UCSD-AML1 (cell line): ENCODE data around the gene TMEM132E.

Experiments
- DNase-seq: peaks from one replicate; lab custom pipeline; 2025; ENCODE audit not compliant: unreplicated experiment; lab: John Stamatoyannopoulos, UW

TMEM132E gene

GRCh38 chr17:34596920-34597319 is 17.5 kb downstream of the TMEM132E start:
- DNase-seq, result no peak

GRCh38 chr17:34598161-34598776 is 18.9 kb downstream of the TMEM132E start:
- DNase-seq, result no peak

DNA sequence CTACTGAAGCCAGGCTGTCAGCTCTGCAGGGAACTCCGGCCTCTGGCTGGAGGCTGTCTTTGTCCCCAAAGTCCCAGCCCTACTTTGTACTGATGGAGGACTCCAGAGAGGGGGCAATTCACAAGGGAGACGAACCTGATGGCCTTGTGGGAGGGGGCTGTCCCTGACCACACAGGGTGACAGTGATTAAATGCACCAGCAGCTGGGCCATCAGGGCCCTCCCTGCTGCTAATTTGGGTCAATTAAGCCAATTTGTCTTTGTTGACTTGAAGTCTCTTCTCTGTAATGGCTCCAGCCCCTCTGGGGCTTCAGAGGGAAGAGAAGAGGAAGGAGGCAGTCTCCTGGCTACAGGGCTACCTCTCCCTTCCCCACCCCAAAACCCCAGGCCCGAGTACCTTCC is 22.0 kb downstream of the TMEM132E start:
- DNase-seq, result no peak

DNA sequence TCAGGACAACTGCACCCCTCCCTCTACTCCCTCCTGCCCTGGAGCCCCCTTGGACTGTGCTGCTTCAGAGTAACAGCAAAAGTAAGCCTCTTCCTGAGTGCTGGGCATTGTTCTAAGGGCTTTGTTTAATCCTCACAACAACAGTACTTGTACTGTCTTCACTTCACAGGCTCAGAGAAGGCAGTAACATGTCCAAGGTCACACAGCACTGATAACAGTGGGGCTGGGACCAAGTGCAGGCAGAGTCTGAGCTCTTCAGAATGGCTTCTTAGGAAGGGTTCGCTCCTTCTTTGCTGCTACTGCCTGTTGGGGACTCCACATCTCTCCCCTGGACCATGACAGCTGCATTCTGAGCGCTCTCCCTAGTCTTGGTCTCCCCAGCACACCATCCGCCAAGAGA is 24.6 kb downstream of the TMEM132E start:
- DNase-seq, result no peak

GRCh38 chr17:34606763-34607162 is 27.4 kb downstream of the TMEM132E start:
- DNase-seq, result no peak

- DNase-seq, result no peak
Observed at GRCh38 chr17:34607917-34608316, 28.5 kb downstream of the TMEM132E start.

GRCh38 chr17:34609210-34609609 is 29.8 kb downstream of the TMEM132E start:
- no peak for DNase-seq

- no peak for DNase-seq
Observed at GRCh38 chr17:34610039-34610438, 30.7 kb downstream of the TMEM132E start.

- no peak for DNase-seq
Observed at GRCh38 chr17:34610506-34610905, 31.1 kb downstream of the TMEM132E start.

DNA sequence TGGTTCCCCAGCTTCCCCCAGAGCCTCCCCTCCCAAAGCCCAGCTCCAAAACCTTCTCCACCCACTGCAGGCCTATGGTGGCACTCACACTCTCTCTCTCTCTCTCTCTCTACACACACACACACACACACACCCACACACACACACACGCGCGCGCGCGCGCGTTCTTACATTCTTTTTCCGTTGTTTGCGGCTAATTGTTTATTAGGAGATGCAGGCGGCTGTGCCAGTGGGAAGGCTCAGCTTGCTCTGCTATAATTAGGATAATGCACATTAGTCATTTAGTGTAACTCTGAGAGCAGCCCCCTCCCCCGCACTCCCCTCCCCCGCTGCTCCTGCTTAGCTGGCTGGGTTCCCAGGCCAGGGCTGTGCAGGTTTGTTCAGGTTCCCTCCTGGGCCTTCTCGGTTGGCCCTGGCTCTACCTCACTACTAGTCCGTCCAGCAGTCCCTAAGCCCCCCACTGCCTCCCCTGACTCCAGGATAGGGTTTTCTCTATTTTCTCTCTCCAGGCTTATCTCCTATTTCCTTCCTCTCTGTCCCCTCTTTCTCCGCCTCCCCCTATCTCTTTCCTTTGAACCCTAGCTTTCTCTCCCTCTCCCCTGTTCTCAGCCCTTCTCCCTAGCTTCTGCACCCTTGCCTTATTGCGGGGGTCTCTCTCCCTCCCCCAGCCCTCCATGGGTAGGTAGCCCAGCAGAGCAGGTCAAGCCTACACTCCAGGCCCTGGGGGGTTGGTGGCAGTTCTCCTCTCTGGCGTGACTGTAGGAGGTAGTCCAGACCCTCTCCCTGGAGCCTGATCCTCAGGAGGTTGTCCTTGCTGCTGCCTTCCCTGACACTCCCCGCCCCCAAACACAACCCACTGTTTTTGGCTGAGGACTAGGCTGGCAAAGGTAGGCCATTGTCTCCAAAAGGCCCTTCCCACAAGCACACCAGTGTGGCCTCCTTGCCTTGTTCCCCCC is 34.0 kb downstream of the TMEM132E start:
- DNase-seq, result no peak

DNA sequence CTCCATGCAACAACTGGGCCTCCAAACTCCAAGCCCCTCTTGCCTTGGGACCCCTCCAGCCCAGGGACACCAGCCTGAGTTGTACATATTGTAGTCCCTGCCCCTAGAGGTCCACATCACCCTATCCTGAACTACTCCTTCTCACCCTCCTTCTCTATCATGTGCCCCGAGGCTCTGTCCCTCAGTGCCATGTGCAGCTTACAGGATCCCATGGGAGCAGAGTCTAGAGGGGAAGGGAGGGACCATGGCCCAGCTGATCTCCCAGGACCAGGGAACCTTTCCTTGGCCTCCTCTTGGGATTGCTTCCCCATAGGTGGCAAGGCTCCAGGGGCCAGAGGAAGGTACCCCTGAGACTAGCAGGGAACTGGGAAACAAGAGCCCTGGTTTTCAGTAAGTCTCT is 35.3 kb downstream of the TMEM132E start:
- no peak for DNase-seq

DNA sequence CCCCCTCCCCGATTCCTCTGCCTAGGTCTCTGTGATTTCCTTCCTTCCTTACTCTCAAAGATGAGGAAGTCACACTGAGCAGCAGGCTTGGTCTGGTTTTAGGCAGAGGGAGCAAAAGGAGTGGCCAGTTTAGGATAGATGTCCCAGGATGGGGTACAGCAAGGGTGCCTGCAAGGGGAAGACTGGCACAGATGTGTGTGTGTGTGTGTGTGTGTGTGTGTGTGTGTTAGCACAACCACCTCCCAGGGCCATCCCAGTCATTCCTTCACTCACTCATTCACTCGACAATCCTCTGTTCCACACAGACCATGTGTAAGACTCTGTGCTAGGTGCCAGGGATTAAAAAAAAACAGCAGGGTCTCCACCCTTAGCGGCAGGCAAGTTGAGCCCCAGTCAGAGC is 35.9 kb downstream of the TMEM132E start:
- DNase-seq, result no peak

GRCh38 chr17:34616148-34616547 is 36.8 kb downstream of the TMEM132E start:
- DNase-seq, result no peak

GRCh38 chr17:34617398-34617797 is 38.0 kb downstream of the TMEM132E start:
- DNase-seq, result no peak

DNA sequence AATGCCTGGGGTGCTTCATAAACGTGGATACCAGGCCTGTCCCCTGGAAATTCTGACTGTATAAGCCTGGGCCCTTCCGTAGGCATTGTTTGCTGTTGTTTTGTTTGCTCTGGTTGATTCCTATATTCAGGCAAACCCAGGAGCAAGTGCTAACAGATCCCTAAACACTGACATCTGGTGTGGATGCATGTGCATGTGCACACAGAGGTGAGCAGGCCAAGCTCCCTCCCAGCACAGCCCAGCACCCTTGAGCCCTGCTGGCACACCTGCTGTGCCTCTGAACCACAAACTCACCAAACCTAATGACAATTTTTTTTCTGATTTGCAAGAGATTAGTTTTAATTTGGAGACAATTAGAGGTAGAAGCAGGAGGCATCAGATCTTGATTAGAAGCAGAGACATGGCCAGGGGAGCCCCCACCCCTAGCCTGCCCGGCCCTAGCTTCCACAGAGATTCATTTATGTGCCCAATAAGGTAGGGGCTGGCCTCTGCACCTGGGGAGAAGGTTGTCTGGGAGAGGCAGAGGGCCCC is 40.4 kb downstream of the TMEM132E start:
- DNase-seq, result no peak

DNA sequence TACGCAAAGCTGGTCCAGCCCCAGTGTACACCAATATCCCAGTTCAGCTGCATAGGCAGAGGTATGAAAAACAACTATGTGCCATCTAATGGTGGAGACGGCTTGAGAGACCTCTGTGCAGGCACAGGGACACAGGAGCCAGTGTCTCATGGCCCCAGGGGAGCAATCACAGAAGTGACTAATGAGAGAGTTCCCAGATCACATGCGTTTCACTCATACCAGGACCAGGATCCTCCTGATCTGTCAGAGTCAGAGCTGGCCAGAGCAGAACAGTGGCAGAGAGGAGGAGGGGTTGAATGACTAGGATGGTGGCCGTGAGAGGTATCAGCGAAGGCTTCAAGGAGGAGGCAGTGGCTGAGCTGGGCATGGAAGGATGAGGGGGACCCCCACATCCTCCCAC is 41.1 kb downstream of the TMEM132E start:
- no peak for DNase-seq

DNA sequence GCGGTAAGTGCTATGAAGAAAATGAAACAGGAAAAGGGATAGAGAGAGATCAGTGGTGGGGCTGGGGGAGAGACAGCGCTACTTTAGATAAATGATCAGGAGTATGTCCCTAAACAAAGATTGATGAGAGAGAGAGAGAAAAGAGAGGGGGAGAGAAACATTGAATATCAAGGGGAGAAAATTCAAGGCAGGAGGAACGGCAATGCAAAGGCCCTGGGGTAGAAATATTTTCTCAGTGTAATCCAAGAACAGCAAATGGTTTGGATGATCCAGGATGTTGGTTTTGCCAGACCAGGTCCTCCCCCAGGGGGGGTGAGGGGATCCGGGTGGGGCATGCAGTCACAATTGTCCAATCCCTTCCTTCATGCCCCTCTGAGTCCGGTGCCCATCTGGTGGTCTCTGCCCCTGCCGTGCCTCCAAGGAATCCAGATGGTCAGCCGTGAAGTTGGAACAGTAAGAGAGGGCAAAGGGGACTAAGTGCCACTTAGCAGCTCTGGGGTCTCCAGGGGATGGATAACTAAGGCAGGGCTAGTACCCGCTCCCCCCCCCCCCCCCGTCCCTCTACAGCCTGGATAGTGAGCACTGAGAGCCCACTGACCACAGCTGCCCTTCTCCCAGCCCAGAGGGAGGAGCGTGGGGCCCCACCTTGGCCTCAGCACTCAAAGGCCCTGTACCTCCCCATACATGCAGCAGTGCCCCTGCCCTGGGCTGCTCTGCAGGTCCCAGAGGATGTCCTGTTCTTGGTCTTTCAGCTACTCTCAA is 43.7 kb downstream of the TMEM132E start:
- no peak for DNase-seq

GRCh38 chr17:34623856-34624766 is 44.7 kb downstream of the TMEM132E start:
- DNase-seq, result no peak

- no peak for DNase-seq
Observed at GRCh38 chr17:34624767-34625383, 45.5 kb downstream of the TMEM132E start.

DNA sequence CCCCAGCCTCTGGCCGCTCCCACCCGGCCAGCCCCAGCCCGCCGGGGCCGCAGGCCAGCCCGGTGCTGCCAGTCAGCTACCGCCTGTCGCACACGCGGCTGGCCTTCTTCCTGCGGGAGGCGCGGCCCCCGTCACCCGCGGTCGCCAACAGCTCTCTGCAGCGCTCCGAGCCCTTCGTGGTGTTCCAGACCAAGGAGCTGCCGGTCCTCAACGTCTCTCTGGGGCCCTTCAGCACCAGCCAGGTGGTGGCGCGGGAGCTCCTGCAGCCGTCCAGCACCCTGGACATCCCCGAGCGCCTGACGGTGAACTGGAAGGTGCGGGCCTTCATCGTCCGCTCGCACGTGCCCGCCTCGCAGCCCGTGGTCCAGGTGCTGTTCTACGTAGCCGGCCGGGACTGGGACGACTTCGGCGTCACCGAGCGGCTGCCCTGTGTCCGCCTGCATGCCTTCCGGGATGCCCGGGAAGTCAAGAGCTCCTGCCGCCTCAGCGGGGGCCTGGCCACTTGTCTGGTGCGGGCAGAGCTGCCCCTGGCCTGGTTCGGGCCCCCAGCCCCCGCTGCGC is 46.8 kb downstream of the TMEM132E start:
- DNase-seq, result no peak
